ENCODE data around the gene BBS4. TPM values are rescaled to one million over a fixed set of nuclear protein-coding genes. Genes with fewer than 3 reads are reported as not detected.
A peak's percentile ranks its signal among the peaks of the same experiment; 100 is the strongest.

Gene BBS4
- total and polyA plus RNA-seq, 8 donors: 8.6 to 19.2 (median 10.4) TPM

GRCh38 chr15:72782274-72783003, 96.4 kb downstream of the BBS4 start:
- intact Hi-C loops (cut with DNase I): loop anchor here in 1 of 3 donors (10.0 kb wide), 1 partner anchor 292 kb away; no protein-coding TSS in a partner anchor
- no peak for ATAC-seq
- TF ChIP-seq CTCF (IDR thresholded peaks at IDR 0.05): no peak
- no peaks in the 10 kb centered on the region for H3K27me3 ChIP-seq
- peak overlapping the region in 3 of 4 donors; percentile 84 to 94 (median 93) for H3K27ac ChIP-seq
- no peaks in the 10 kb centered on the region for H3K9me3 ChIP-seq
- 21 to 28% methylated on average over 14 of the region's 14 CpGs for WGBS, 2 donors
- no peaks in the 10 kb centered on the region for H3K36me3 ChIP-seq
- DNase-seq: no peak
- H3K4me3 ChIP-seq: peak overlapping the region; percentile 75 to 100 (median 95)
- FAIRE-seq: no peak
- peaks cover 10 to 24% (median 13%) of the 10 kb centered on the region in 3 donors for H3K4me1 ChIP-seq

GRCh38 chr15:72783004-72783639, 97.1 kb downstream of the BBS4 start:
- ATAC-seq (peak; percentile 29 to 61 (median 42)), FAIRE-seq (no peak), DNase-seq (peak in 1 of 6 donors; percentile 68)
- no peak for TF ChIP-seq CTCF (IDR thresholded peaks at IDR 0.05)
- intact Hi-C loops (cut with DNase I): loop anchor here in 1 of 3 donors (10.0 kb wide), 1 partner anchor 292 kb away; no protein-coding TSS in a partner anchor
- no peaks in the 10 kb centered on the region for H3K9me3 ChIP-seq
- no peaks in the 10 kb centered on the region for H3K36me3 ChIP-seq
- 0 to 1% methylated on average over 43 to 52 of the region's 52 CpGs for WGBS, 2 donors
- peaks cover 10 to 24% (median 13%) of the 10 kb centered on the region in 3 donors for H3K4me1 ChIP-seq
- H3K27ac ChIP-seq: peak overlapping the region; percentile 76 to 94 (median 88)
- H3K27me3 ChIP-seq: no peaks in the 10 kb centered on the region
- H3K4me3 ChIP-seq: peak overlapping the region; percentile 75 to 100 (median 95)

- WGBS, 2 donors: 0 to 1% methylated on average over 57 to 68 of the region's 68 CpGs
- H3K9me3 ChIP-seq: no peaks in the 10 kb centered on the region
- H3K4me1 ChIP-seq: peaks cover 10 to 24% (median 13%) of the 10 kb centered on the region in 3 donors
- intact Hi-C loops (cut with DNase I): loop anchor here in 1 of 3 donors (10.0 kb wide), 1 partner anchor 291 kb away; no protein-coding TSS in a partner anchor
- peak within 1 kb of the TSS; percentile 75 to 100 (median 95) for H3K4me3 ChIP-seq
- DNase-seq (peak; percentile 87 to 99 (median 95)), FAIRE-seq (no peak), ATAC-seq (peak; percentile 93 to 96 (median 94))
- TF ChIP-seq CTCF (IDR thresholded peaks at IDR 0.05): peak in 2 of 4 donors; percentile 17 to 33
- H3K36me3 ChIP-seq: no peaks in the 10 kb centered on the region
- H3K27ac ChIP-seq: peak within 1 kb of the TSS; percentile 76 to 94 (median 88)
- no peaks in the 10 kb centered on the region for H3K27me3 ChIP-seq
Measured at GRCh38 chr15:72783640-72784455, 97.8 kb downstream of the BBS4 start, which contains the start of gene ADPGK. Gene ADPGK (minus strand): TSS chr15:72783758. CDS start chr15:72783691, 67 bp downstream.

- ATAC-seq: no peak
- H3K36me3 ChIP-seq: no peaks in the 10 kb centered on the region
- peak overlapping the region; percentile 76 to 94 (median 88) for H3K27ac ChIP-seq
- H3K9me3 ChIP-seq: no peaks in the 10 kb centered on the region
- peak in 1 of 6 donors; percentile 16 for DNase-seq
- no peaks in the 10 kb centered on the region for H3K27me3 ChIP-seq
- H3K4me3 ChIP-seq: peak overlapping the region in 3 of 4 donors; percentile 75 to 98 (median 92)
- peaks cover 10 to 24% (median 13%) of the 10 kb centered on the region in 3 donors for H3K4me1 ChIP-seq
- intact Hi-C loops (cut with DNase I): loop anchor here in 1 of 3 donors (10.0 kb wide), 1 partner anchor 290 kb away; no protein-coding TSS in a partner anchor
- no peak for TF ChIP-seq CTCF (IDR thresholded peaks at IDR 0.05)
- 18 to 19% methylated on average over 7 of the region's 7 CpGs for WGBS, 2 donors
- FAIRE-seq: no peak
Measured at GRCh38 chr15:72784456-72784876, 98.5 kb downstream of the BBS4 start.
